GM21825 (cell line): ENCODE results near the gene OXLD1.
A peak's percentile ranks its signal among the peaks of the same experiment; 100 is the strongest.

ENCODE experiments used
- ATAC-seq: cut with Tn5 transposase; IDR thresholded peaks from one replicate; pipeline ENCODE4 v1.9.1; 2021; ENCODE audit warnings: mild to moderate bottlenecking, moderate library complexity; ENCODE audit not compliant: unreplicated experiment

The OXLD1 gene

DNA sequence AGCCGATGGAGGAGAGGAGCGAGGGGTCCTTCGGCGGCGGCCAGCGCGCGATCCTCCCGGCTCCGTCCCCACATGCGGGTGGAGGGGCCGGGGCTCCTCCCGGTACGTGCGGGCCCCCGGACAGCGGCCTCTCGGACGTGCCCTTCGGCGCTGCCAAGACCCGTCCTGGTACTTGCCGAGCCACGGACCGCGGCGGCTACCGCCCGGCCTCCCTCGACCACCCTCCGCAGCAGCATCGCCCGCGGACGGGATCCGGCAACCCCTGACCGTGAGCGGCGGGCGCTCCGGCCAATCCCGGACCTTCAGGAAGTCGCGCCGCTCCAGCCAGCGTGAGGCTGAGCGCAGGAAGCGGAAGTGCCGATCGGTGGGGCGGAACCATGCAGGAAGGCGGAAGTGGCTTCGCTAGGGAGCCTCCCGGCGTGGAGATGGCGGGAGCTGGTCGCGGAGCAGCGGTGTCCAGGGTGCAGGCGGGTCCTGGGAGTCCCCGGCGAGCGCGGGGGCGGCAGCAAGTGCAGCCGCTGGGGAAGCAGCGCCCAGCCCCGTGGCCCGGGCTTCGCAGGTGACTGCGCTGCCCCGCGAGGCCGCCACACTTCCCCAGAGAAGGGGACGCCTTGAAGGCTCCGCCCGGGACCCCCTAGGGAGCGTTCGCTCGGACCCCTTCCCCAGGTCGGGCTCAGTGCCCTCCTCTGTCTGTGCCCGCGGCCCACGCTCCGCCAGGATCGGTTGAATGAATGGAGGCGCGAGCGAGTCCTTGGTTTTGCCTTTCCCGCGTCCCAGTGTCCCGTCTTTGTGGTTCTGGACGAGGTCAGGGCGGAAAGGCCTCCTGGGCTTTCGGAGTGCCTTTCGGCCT lies at the start of gene OXLD1, which contains the start of gene CCDC137:
OXLD1 (minus strand) TSS at position 264 of the 850 bp plus-strand sequence; CDS start at position 236, 28 bp downstream.
CCDC137 (plus strand) TSS at position 396 of the 850 bp plus-strand sequence; CDS start at position 426, 30 bp downstream.
- peak; percentile 86 for ATAC-seq

DNA sequence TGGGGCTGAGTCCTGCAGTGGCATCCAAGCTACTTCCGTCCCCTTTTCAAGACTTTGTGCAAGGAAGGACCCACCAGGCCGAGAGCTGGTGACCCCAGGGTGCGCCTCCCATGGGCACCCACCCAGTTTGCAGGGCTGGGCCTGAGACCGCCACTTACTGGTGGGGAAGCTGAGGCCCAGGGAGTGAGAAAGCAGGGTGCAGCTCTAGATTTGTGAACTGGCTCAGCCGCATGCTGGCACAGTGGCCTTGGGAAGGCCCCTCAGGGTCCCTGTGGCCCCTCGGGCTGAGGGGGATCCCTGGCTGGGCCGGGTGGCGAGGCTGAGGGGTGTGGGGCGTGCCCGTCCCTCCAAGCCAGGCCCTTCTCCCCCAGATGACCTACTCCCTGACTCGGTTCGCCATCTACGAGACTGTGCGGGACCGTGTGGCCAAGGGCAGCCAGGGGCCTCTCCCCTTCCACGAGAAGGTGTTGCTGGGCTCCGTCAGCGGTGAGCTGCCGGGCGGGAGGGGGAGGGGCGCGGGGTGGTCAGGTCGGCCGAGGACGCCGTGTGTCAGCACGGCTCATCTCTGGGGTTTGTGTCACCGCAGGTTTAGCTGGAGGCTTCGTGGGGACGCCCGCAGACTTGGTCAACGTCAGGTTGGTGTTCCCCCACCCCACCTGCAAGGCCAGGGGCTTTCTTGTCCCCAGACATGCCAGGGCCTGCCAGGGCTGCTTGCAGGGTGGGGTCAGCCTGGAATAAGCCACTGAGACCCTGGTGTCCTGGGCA lies 48.9 kb upstream of the OXLD1 start:
- no peak for ATAC-seq

DNA sequence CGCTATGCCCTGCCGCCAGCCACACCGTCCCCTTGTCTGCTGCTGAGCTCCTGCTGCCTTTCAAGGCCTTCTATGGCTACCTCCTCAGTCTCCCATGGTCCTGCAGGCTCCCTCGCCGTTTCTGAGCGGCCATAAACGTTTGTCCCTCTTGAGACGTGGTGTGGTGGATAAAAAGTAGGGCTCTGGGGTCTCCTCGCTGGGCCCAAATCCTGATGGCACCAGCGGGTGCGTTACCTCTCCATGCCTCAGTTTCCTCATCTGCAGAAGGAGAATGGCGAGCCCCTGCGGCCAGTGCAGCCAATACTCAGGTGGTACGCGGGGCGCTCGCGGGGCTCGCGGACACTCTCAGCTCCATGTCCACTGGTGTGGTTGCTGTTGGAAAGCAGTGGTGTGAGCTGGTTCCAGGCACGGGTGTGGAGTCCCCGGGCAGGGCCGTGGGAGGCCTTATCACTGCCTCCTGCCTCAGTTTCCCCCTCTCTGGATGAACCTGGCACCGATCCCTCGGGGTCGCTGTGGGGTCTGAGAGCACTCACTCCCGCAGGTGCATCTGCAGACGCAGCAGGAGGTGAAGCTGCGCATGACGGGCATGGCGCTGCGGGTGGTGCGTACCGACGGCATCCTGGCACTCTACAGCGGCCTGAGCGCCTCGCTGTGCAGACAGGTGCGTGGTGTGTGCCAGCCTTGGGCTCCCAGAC lies 48.2 kb upstream of the OXLD1 start:
- ATAC-seq = no peak

DNA sequence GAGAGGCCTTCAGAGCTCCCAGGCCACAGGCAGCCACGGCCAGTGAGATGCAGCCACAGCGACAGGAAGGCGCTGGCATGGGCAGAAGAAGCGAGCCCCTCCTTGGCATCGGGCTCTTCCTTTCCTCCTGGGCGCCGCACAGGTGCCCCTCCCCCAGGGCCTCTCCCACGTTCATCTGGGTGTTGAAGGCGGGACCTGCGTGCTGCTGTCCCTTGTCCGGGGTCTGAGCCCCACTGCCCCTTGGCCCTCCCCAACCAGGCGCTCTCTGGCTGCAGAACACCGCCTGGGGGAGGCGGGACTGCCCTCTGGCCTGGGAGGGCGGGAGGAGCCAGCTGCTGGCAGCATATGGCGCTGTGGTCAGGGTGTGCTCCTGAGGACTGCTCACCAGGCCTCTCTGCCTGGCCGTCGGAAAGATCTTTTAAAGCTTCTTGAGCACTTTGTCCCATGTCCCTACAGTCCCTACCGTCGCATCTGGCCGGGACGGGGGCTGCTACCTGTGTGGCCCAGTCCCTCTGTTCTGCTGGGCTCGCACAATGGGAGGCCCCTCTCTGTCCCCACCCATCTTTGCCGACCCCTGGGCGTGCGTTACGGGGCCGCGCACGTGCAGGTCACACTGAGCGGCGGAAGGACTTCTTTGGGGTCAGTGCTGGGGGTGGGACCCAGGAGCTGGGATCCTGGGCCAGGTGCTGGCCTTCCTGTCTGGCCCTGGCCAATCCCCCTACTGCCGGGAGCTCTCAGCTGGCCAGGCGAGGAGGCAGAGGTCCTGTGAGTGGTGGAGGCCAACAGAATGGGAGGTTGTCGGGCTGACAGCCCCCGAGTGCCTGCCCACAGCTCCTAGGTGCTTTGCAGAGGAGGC lies 47.4 kb upstream of the OXLD1 start:
- no peak for ATAC-seq

DNA sequence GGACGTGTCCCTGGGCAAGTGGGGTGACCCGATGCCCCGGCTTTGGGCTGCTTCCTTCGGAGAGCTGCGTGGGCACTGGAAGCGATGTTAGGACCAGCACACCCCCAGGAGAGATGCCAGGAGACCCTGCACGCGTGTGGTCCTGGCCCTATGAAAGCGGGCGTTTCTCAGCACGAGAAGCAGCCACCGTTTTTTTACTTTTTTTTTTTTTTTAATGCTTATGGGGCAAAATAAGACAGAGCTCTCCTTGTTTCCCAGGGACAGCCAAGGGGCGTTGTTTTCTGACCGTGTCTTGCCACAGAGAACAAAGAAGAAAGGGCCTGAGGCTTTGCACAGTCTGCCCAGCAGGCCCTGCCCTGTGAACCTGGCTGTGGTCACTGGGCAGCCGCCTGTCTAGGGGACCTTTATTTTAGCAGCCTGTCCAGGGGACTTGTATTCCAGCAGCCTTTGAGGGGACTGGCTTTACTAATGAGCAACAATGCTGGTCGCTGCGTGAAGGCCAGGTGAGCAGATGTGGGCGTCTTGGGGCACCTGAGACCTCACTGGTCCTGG lies 46.7 kb upstream of the OXLD1 start:
- ATAC-seq = no peak

- ATAC-seq = peak; percentile 10
Observed at GRCh38 chr17:81712468-81713003, 46.1 kb upstream of the OXLD1 start.

DNA sequence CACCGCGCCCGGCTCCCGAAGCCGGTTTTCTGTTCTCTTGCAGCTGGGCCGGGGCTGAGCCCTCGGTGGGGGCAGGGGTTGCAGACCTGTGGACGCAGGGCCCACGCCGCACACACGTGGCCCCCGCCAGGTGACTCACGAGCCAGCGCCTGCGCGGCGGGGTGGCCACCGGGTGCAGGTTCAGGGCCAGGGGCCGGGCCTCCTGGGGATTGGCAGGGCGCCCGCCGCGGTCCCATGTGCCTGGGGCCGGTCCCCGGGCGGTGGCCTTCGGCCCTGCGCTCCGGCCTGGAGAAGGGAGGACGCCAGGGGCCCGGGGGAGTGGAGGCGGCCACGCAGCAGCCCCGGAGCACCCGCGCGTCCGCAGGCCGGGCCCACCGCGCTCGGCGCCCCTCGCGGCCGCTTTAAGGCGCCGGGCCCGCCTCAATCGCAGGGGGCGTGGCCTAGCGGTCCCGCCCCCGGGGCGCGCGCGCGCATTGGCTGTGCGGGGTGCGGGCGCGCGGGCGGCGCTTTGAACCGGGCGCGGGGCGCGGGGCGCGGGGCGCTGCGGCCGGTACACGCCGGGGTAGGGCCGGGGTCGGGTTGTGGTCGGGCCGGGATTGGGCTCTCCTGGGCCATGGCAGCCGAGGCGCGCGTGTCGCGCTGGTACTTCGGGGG lies 45.5 kb upstream of the OXLD1 start, which contains the start of gene SLC25A10:
SLC25A10 (plus strand) TSS at position 471 of the 654 bp plus-strand sequence; CDS start at position 614, 143 bp downstream.
- peak; percentile 53 for ATAC-seq

DNA sequence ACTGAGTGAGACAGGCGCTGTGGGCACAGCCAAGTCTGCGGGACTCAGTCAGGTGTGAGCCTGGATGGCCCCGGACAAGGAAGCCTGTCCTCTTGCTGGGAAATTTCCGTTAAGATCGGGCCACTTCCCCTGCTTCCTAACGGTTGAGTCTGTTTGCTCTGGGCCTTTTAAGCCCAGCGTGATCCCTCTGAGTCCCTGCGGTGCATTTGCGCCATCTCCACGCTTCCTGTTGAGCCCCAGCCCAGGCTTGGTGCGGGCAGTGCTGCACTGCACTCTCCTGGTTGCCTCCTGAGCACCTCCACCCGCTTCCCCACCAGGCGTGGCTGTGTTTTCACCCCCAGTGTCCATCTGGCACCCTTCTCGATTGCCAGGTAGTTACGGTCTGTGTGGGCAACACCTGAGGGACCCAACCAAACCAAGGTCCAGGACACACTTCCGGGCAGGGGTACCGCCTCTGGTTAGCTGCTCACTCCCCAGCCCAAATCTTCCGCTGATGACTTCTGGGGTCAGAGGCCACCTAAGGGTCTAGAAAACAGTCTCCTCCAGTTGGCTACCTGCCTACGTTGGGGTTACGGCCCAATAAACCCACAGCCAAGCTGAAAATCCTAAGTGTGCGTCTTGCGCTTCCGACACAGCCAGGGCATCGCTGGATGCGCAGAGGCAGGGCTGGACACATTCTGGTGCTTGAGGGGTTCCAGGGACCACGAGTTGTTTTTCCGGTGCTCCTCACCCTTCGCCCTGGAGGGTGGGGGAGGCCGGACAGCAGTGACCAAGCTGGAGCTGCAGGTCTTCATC lies 44.3 kb upstream of the OXLD1 start:
- no peak for ATAC-seq

GRCh38 chr17:81708739-81709185 lies 42.4 kb upstream of the OXLD1 start:
- no peak for ATAC-seq

DNA sequence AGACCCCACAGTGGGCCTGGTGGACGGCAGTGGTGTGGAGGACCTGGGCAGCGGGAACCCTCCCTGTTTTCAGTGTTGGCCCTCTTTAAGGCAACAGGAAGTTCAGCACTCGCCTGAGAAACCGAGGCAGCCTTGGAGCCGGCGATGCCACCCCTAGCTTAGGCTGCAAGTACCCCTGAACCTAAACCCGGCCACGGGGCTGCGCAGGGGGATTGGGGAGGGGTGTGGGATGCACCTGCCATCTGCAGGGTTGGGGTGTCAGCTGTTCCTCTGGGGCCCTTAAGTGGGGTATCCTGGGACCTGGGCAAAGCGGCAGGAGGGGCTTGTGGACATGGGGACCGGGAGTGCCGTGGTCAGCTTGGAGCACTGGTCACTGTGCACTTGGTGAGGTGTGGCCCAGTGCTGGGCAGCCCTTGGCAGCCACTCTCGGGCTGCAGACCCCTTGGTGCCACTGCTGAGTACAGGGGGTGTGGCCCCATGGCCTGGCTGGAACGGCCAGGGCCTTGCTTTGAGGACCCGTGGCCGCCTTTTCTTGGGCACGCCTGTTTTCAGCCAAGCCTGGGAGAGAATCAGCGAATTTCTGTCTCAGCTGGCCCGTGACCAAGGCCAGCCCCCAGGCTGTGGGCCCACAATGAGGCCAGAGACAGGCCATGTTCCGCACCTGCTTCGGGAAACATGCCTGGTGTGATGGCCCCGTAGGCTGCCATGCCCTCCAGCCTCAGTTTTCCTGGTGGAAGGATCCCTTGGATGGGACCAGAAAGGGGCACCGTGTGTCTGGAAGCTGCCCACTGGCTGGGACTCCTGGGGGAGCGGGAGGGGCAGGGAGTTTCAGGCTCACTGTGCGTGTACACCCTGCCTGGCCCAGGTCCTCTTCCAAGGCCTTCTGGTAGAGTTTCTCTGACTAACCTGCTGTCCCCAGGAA lies 41.6 kb upstream of the OXLD1 start:
- no peak for ATAC-seq

DNA sequence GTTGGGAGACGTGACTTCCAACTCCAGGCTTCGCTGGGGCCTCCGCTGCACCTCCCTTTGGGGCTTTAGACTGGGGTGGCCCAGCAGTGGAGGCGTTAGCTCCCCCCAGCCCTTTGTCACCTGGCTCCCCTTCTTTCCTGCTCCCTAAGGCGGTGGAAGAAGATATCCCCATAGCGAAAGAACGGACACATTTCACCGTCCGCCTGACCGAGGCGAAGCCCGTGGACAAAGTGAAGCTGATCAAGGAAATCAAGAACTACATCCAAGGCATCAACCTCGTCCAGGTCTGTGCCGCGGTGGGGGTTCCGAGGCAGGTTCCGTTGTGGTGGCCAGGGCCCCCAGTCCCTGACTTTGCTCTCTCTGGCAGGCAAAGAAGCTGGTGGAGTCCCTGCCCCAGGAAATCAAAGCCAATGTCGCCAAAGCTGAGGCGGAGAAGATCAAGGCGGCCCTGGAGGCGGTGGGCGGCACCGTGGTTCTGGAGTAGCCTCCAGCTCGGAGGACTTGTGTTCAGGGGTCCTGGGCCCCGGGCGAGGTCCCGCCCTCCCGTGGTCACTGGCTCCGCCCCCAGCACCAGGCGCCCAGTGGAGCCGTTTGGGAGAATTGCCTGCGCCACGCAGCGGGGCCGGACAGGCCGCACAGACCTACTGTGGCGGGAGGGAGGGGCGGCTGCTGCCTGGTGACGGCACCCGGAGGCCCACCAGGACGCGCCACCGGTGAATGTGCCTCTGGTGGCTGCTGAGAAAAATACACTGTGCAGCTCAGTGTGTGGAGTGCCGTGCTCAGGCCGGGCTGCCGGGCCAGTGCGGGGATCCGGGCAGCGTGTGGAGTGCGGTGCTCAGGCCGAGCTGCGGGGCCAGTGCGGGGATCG lies 40.6 kb upstream of the OXLD1 start:
- no peak for ATAC-seq

GRCh38 chr17:81706232-81706611 lies 39.8 kb upstream of the OXLD1 start:
- no peak for ATAC-seq

GRCh38 chr17:81705518-81706231 lies 39.3 kb upstream of the OXLD1 start:
- no peak for ATAC-seq

DNA sequence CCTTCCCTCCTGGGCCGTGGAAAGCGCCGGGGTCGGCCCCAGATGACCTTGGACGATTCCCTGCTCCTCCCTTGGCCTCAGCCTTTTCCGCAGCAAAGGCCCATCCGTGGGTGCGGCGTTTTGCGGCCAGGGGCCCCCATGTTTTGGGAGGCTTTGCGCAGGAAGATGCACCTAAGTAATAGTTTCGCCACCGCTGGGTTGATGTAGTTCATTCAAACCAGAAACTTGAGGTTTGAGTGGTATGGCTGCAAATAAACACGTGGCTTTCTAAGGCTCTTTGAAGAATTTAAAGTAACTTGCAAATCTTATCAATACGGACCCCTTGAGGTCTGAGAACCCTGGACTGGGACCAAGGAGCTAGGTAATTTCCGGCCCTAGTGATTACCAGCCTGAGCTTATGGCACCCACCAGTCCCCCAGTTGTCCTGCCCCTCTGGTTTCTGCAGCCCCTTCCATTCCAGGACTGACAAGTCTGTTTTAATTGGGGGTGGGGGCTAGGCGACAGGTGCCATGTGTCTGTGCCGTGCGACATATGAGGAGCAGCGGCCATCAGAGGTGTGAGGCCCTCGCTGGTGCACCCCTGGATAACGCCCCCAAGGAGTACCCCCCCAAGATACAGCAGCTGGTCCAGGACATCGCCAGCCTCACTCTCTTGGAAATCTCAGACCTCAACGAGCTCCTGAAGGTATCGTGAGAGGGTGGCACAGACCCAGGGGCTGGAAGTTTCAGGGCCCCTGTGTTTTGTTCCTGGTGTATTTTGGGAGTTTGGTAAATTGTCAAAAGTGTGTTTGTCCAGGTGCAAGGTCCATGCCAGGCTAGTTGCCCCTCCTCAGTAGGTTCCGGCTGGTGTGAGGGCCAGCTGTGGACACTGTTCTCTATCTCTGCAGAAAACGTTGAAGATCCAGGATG lies 37.6 kb upstream of the OXLD1 start:
- no peak for ATAC-seq
